Activated CD4-positive, alpha-beta T cell treated with anti-CD3 and anti-CD28 coated beads for 36 hours (primary cell): ENCODE data around the gene CPVL. TPM values are rescaled to one million over a fixed set of nuclear protein-coding genes. Genes with fewer than 3 reads are reported as not detected.
A peak's percentile ranks its signal among the peaks of the same experiment; 100 is the strongest.

Experiments used
- ATAC-seq: fragments of 200-7000 bp; cut with Tn5 transposase; one replicate; pipeline ENCODE4 v1.10.0; 2021; ENCODE audit warnings: mild to moderate bottlenecking, moderate library complexity
- CTCF ChIA-PET: fragments of 350-600 bp; sonication (Branson Sonifier 250); formaldehyde crosslinking; loops from one replicate; lab custom pipeline; 2021; ENCODE audit warnings: antibody characterized with exemption; lab: Charles Lee
- POLR2A ChIA-PET: fragments of 350-600 bp; sonication (Branson Sonifier 250); formaldehyde crosslinking; loops from one replicate; lab custom pipeline; 2021; ENCODE audit warnings: antibody characterized with exemption, inconsistent platforms; lab: Charles Lee
- DNase-seq: peaks from one replicate; pipeline ENCODE4 v3.0.0-alpha.2; 2020
- H3K27ac Mint-ChIP-seq: one replicate; pipeline ENCODE4 v1.8.0; 2021; ENCODE audit warnings: mixed read lengths
- H3K27me3 Mint-ChIP-seq: one replicate; pipeline ENCODE4 v1.8.0; 2021; ENCODE audit warnings: mixed read lengths
- H3K36me3 Mint-ChIP-seq: one replicate; pipeline ENCODE4 v1.8.0; 2021; ENCODE audit warnings: low read depth, mixed read lengths
- H3K4me1 Mint-ChIP-seq: one replicate; pipeline ENCODE4 v1.8.0; 2021; ENCODE audit warnings: mixed read lengths
- H3K4me3 Mint-ChIP-seq: one replicate; pipeline ENCODE4 v1.8.0; 2021; ENCODE audit warnings: mild to moderate bottlenecking, moderate library complexity, mixed read lengths
- H3K9me3 Mint-ChIP-seq: one replicate; pipeline ENCODE4 v1.8.0; 2021; ENCODE audit warnings: low read depth, mixed read lengths
- intact Hi-C, 2 experiments: fragments of 100-400 bp; cut with DNase I in 1 of 2; cut with micrococcal nuclease in 1 of 2; formaldehyde crosslinking; loops; one replicate each; pipeline versions ENCODE4 v1.14.2 to v1.15.1; 2022 to 2024; cut with DNase I, micrococcal nuclease
- total RNA-seq, 2 experiments: library from RNA; stranded (reverse); gene quantifications; one replicate each; pipeline ENCODE4 v1.2.3, GENCODE V29; 2021

CPVL gene
- total RNA-seq, 2 experiments from 2014 or later = not detected

DNA sequence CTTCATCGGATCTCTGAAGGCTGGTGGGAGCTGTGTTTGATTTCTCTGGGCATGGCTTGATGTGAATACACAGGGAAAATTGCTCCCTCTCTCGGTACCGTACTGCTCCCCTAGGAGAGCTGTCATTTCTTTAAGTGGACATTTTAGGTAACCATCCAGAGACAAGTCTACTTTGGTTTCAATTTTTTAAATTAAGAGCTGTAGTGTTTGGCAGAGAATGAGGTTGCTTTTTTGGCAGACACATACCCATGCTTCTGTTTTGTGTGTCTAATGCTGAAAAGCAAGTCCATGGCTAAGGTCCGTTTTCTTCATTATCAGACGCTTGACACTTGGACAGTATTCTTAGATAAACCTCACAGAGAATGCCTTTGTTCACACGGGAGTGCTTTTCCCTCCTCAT lies 127.0 kb downstream of the CPVL start:
- H3K9me3 Mint-ChIP-seq = peaks cover 8% of the 10 kb centered on the region
- DNase-seq (no peak), ATAC-seq (no peak)
- intact Hi-C loops = no loop called here
- CTCF ChIA-PET = interaction anchor here (0.7 kb wide), 1 partner anchor 87 kb away, joined by 3 read pairs; no protein-coding TSS in a partner anchor
- H3K36me3 Mint-ChIP-seq = no peaks in the 10 kb centered on the region
- POLR2A ChIA-PET = no interaction called here
- H3K27me3 Mint-ChIP-seq = peaks cover 4% of the 10 kb centered on the region
- H3K27ac Mint-ChIP-seq = no peak overlapping the region
- H3K4me1 Mint-ChIP-seq = no peaks in the 10 kb centered on the region
- no peak overlapping the region for H3K4me3 Mint-ChIP-seq

DNA sequence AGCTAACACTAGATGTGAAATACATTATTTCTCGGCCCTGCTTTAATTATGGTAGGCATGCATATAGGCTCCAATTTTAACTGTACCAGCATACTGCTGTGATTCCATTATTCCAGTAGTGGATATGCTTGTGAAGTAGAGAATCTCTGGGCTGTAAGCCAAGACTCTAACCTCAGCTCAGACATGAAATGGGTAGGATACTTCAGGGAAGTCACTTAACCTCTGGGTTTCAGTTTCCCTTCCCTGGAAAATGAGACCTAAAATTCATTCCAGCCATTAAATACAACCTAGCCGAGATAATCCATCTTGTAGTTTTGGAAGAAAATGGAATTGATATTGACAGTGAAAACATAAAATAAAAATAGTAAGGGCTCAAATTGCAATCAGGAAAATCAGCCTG lies 128.6 kb downstream of the CPVL start:
- CTCF ChIA-PET = no interaction called here
- Mint-ChIP-seq H3K27me3 (peaks cover 4% of the 10 kb centered on the region), H3K27ac (peak overlapping the region; percentile 24), H3K4me1 (no peaks in the 10 kb centered on the region), H3K36me3 (no peaks in the 10 kb centered on the region), H3K9me3 (peaks cover 6% of the 10 kb centered on the region), H3K4me3 (no peak overlapping the region)
- POLR2A ChIA-PET = no interaction called here
- ATAC-seq (no peak), DNase-seq (no peak)
- intact Hi-C loops = no loop called here

GRCh38 chr7:29014725-29015124 lies 131.6 kb downstream of the CPVL start:
- H3K4me1 Mint-ChIP-seq = no peaks in the 10 kb centered on the region
- intact Hi-C loops = no loop called here
- H3K27ac Mint-ChIP-seq = no peak overlapping the region
- ATAC-seq (no peak), DNase-seq (no peak)
- POLR2A ChIA-PET = no interaction called here
- CTCF ChIA-PET = no interaction called here
- H3K9me3 Mint-ChIP-seq = no peaks in the 10 kb centered on the region
- H3K27me3 Mint-ChIP-seq = peaks cover 4% of the 10 kb centered on the region
- no peak overlapping the region for H3K4me3 Mint-ChIP-seq
- no peaks in the 10 kb centered on the region for H3K36me3 Mint-ChIP-seq

DNA sequence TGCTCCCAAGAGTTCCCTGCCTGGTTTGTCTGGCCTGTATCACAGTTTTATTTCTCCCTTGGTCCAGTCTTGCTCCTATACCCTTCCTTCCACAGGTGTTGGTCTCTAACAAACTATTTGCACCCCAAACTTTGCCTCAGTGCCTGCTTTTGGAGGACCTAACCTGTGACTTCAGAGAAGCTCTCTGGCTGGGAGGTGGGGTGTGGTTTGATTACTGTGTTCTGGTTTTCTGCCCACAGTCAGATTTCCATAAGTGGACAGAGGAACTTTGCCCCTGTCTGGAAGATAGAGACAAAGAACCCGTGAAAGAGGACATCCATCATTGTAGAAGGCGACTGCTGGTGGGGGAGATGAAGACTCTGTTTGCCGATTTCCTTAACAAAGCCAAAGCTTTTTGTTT lies 132.4 kb downstream of the CPVL start:
- DNase-seq (no peak), ATAC-seq (no peak)
- POLR2A ChIA-PET = no interaction called here
- Mint-ChIP-seq H3K27ac (no peak overlapping the region), H3K4me3 (no peak overlapping the region), H3K4me1 (no peaks in the 10 kb centered on the region), H3K9me3 (no peaks in the 10 kb centered on the region), H3K36me3 (no peaks in the 10 kb centered on the region), H3K27me3 (peaks cover 4% of the 10 kb centered on the region)
- intact Hi-C loops = no loop called here
- CTCF ChIA-PET = no interaction called here

DNA sequence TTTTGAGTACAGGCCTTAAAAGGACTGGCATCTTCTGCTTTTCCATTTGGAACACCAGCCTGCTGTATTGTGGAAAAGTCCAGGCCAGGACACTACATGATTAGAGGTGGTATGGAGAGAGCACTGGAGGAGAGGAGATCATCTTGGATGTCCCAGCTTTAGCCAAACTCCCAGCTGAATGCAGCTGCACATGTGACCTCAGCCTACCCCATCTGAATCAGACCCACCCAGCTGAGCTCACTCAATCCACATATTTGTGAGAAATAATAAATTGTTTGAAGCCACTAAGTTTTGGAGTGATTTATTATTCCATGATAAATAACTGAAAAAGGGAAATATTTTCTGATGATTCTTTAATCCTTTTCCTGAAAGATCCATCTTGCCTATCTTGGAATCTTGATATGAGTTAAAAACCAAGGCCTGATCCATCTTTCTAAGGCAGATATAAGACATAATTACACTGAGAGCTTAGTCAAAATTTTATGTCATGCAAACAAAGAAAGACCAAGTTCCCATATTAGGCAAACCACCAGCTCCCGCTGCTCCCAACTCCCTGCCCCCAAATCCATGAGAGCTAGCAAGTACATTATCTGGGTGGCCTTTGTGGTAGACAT lies 133.1 kb downstream of the CPVL start:
- ATAC-seq (no peak), DNase-seq (no peak)
- Mint-ChIP-seq H3K9me3 (no peaks in the 10 kb centered on the region), H3K27ac (no peak overlapping the region), H3K4me3 (no peak overlapping the region), H3K27me3 (peaks cover 4% of the 10 kb centered on the region), H3K4me1 (no peaks in the 10 kb centered on the region), H3K36me3 (no peaks in the 10 kb centered on the region)
- CTCF ChIA-PET = no interaction called here
- intact Hi-C loops = no loop called here
- POLR2A ChIA-PET = no interaction called here

- no peak for DNase-seq
- Mint-ChIP-seq H3K9me3 (no peaks in the 10 kb centered on the region), H3K4me1 (no peaks in the 10 kb centered on the region), H3K36me3 (no peaks in the 10 kb centered on the region), H3K27me3 (peaks cover 6% of the 10 kb centered on the region), H3K4me3 (no peak overlapping the region), H3K27ac (no peak overlapping the region)
- no peak for ATAC-seq
- intact Hi-C loops = no loop called here
- ChIA-PET CTCF (interaction anchor here (0.7 kb wide), 1 partner anchor 199 kb away, joined by 3 read pairs; no protein-coding TSS in a partner anchor), POLR2A (no interaction called here)
These were observed 136.4 kb downstream of the CPVL start for GRCh38 chr7:29009947-29010346.

DNA sequence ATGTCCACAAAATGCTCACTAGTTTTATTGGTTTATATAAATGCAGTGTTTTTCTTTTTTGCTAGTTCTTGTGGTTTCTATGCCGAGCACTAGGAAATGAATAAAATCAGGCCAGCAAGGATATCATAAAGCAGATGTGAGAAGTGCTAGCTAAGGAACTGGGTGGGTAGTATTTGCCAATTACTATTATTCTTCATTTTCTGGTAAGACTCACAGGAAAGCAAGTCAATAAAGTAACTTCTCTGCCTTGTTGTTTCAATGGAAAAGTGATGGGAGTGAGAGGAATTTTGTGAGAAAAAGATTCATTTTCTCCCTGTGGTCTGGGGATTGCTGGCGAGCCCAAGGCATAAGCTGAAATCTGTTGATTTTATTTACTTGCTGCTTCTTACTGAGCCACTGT lies 137.7 kb downstream of the CPVL start:
- Mint-ChIP-seq H3K36me3 (no peaks in the 10 kb centered on the region), H3K4me3 (no peak overlapping the region), H3K4me1 (no peaks in the 10 kb centered on the region), H3K27me3 (peaks cover 4% of the 10 kb centered on the region), H3K27ac (no peak overlapping the region), H3K9me3 (no peaks in the 10 kb centered on the region)
- intact Hi-C loops = no loop called here
- CTCF ChIA-PET = interaction anchor here (0.7 kb wide), 1 partner anchor 26 kb away, joined by 3 read pairs; no protein-coding TSS in a partner anchor
- DNase-seq (no peak), ATAC-seq (no peak)
- POLR2A ChIA-PET = no interaction called here

GRCh38 chr7:29007127-29007526 lies 139.2 kb downstream of the CPVL start:
- ChIA-PET CTCF (no interaction called here), POLR2A (no interaction called here)
- Mint-ChIP-seq H3K27ac (no peak overlapping the region), H3K36me3 (no peaks in the 10 kb centered on the region), H3K27me3 (peaks cover 4% of the 10 kb centered on the region), H3K4me3 (no peak overlapping the region), H3K9me3 (no peaks in the 10 kb centered on the region), H3K4me1 (no peaks in the 10 kb centered on the region)
- DNase-seq (no peak), ATAC-seq (no peak)
- intact Hi-C loops = no loop called here

- H3K9me3 Mint-ChIP-seq = no peaks in the 10 kb centered on the region
- no peak overlapping the region for H3K27ac Mint-ChIP-seq
- H3K4me3 Mint-ChIP-seq = no peak overlapping the region
- ChIA-PET CTCF (no interaction called here), POLR2A (interaction anchor here (0.7 kb wide), 1 partner anchor 71 kb away, joined by 8 read pairs; no protein-coding TSS in a partner anchor)
- no peaks in the 10 kb centered on the region for H3K36me3 Mint-ChIP-seq
- peaks cover 4% of the 10 kb centered on the region for H3K27me3 Mint-ChIP-seq
- H3K4me1 Mint-ChIP-seq = no peaks in the 10 kb centered on the region
- intact Hi-C loops = no loop called here
- no peak for ATAC-seq
- no peak for DNase-seq
These were observed 140.5 kb downstream of the CPVL start for GRCh38 chr7:29005829-29006228.

GRCh38 chr7:29005406-29005805 lies 140.9 kb downstream of the CPVL start:
- H3K36me3 Mint-ChIP-seq = no peaks in the 10 kb centered on the region
- DNase-seq (no peak), ATAC-seq (no peak)
- H3K27me3 Mint-ChIP-seq = peaks cover 4% of the 10 kb centered on the region
- no peak overlapping the region for H3K27ac Mint-ChIP-seq
- no peaks in the 10 kb centered on the region for H3K9me3 Mint-ChIP-seq
- CTCF ChIA-PET = no interaction called here
- H3K4me1 Mint-ChIP-seq = no peaks in the 10 kb centered on the region
- POLR2A ChIA-PET = interaction anchor here (0.7 kb wide), 1 partner anchor 72 kb away, joined by 8 read pairs; no protein-coding TSS in a partner anchor
- no peak overlapping the region for H3K4me3 Mint-ChIP-seq
- intact Hi-C loops = no loop called here

GRCh38 chr7:29003703-29004102 lies 142.6 kb downstream of the CPVL start:
- Mint-ChIP-seq H3K36me3 (no peaks in the 10 kb centered on the region), H3K9me3 (no peaks in the 10 kb centered on the region), H3K4me1 (no peaks in the 10 kb centered on the region), H3K4me3 (no peak overlapping the region), H3K27me3 (peaks cover 7% of the 10 kb centered on the region), H3K27ac (no peak overlapping the region)
- ATAC-seq (no peak), DNase-seq (no peak)
- ChIA-PET POLR2A (no interaction called here), CTCF (no interaction called here)
- intact Hi-C loops = no loop called here

- Mint-ChIP-seq H3K36me3 (no peaks in the 10 kb centered on the region), H3K27ac (no peak overlapping the region), H3K4me1 (no peaks in the 10 kb centered on the region), H3K4me3 (no peak overlapping the region), H3K27me3 (peaks cover 5% of the 10 kb centered on the region), H3K9me3 (no peaks in the 10 kb centered on the region)
- ChIA-PET CTCF (interaction anchor here (1.2 kb wide), 1 partner anchor 75 kb away, joined by 3 read pairs; no protein-coding TSS in a partner anchor), POLR2A (no interaction called here)
- DNase-seq (no peak), ATAC-seq (no peak)
- intact Hi-C loops = no loop called here
These were observed 145.6 kb downstream of the CPVL start for GRCh38 chr7:29000717-29001076.
